PC-9 (cell line): ENCODE results near the gene MAP3K4. TPM values are rescaled to one million over a fixed set of nuclear protein-coding genes. Genes with fewer than 3 reads are reported as not detected.

ENCODE experiments used
- BruUV-seq: library from RNA; stranded (reverse); fragments of 400-500 nt; replicated peaks from 2 replicates; lab custom pipeline; 2021; lab: Mats Ljungman, UMichigan
- CTCF ChIA-PET: fragments of 300-600 bp; sonication (Branson Sonifier 250); formaldehyde crosslinking; loops from one replicate; lab custom pipeline; 2022; ENCODE audit warnings: antibody characterized with exemption; lab: Charles Lee
- POLR2A ChIA-PET: fragments of 300-600 bp; sonication (Branson Sonifier 250); formaldehyde crosslinking; loops from one replicate; lab custom pipeline; 2022; ENCODE audit warnings: antibody characterized with exemption; ENCODE audit not compliant: unreplicated experiment; lab: Charles Lee
- DNase-seq, 2 experiments: peaks; one replicate each; pipeline versions ENCODE4 v3.0.0 to v3.0.0-alpha.2; 2015 to 2022; ENCODE audit warnings: mixed read lengths in 1 of 2
- H2AFZ ChIP-seq: fragments of 200-600 bp; sonication (generic); 2 replicates; pipeline ENCODE4 v1.8.1; 2017; ENCODE audit warnings: antibody characterized with exemption
- H3F3A ChIP-seq: fragments of 200-600 bp; sonication (generic); 2 replicates; pipeline ENCODE4 v1.8.1; 2017; ENCODE audit warnings: antibody characterized with exemption, mild to moderate bottlenecking, low read depth; ENCODE audit not compliant: insufficient read depth
- H3K27ac ChIP-seq: fragments of 200-600 bp; sonication (generic); 2 replicates; pipeline ENCODE4 v1.6.1; 2016; ENCODE audit warnings: mixed run types
- H3K27me3 ChIP-seq: fragments of 200-600 bp; sonication (generic); 2 replicates; pipeline ENCODE4 v1.6.1; 2016; ENCODE audit warnings: low read depth, mixed run types; ENCODE audit not compliant: insufficient read depth
- H3K36me3 ChIP-seq: fragments of 200-600 bp; sonication (generic); 2 replicates; pipeline ENCODE4 v1.6.1; 2016; ENCODE audit warnings: low read depth, mixed run types
- H3K4me1 ChIP-seq: fragments of 200-600 bp; sonication (generic); replicated peaks from 2 replicates; pipeline ENCODE4 v1.6.1; 2016; ENCODE audit warnings: mixed run types; ENCODE audit not compliant: insufficient read depth
- H3K4me2 ChIP-seq: fragments of 200-600 bp; sonication (generic); 2 replicates; pipeline ENCODE4 v1.6.1; 2017; ENCODE audit warnings: mixed run types
- H3K4me3 ChIP-seq: fragments of 200-600 bp; sonication (generic); 2 replicates; pipeline ENCODE4 v1.6.1; 2016; ENCODE audit warnings: mixed run types
- H3K79me2 ChIP-seq: fragments of 200-600 bp; sonication (generic); 2 replicates; pipeline ENCODE4 v1.6.1; 2017; ENCODE audit warnings: low read depth, mixed run types
- H3K9me2 ChIP-seq: fragments of 200-600 bp; sonication (generic); 2 replicates; pipeline ENCODE4 v1.8.1; 2017; ENCODE audit warnings: mild to moderate bottlenecking; ENCODE audit not compliant: insufficient read depth
- H3K9me3 ChIP-seq: fragments of 200-600 bp; sonication (generic); 2 replicates; pipeline ENCODE4 v1.8.1; 2016; ENCODE audit warnings: low read depth; ENCODE audit not compliant: insufficient read depth
- H4K20me1 ChIP-seq: fragments of 200-600 bp; sonication (generic); 2 replicates; pipeline ENCODE4 v1.8.1; 2017; ENCODE audit not compliant: insufficient read depth
- CTCF ChIP-seq: fragments of 200-600 bp; sonication (generic); conservative IDR thresholded peaks from 2 replicates; pipeline ENCODE4 v1.6.1; 2017; ENCODE audit warnings: mixed run types, antibody characterized with exemption, mild to moderate bottlenecking, moderate library complexity
- EZH2 ChIP-seq: fragments of 200-600 bp; sonication (generic); IDR thresholded peaks from 2 replicates; pipeline ENCODE4 v1.8.0; 2017; ENCODE audit warnings: antibody characterized with exemption, low read depth
- intact Hi-C: fragments of 100-400 bp; cut with micrococcal nuclease; formaldehyde crosslinking; loops from one replicate; pipeline ENCODE4 v1.10.0; 2022; ENCODE audit not compliant: unreplicated experiment
- total RNA-seq: library from RNA; stranded (reverse); gene quantifications from 2 replicates; pipeline ENCODE4 v1.2.3, GENCODE V29; 2021

The MAP3K4 gene
- total RNA-seq, 1 experiment from 2014 or later = 13.0 TPM

- POLR2A ChIA-PET = no interaction called here
- TF ChIP-seq EZH2 (no peak), CTCF (no peak)
Measured at GRCh38 chr6:161021998-161022743, 30.6 kb downstream of the MAP3K4 start.

DNA sequence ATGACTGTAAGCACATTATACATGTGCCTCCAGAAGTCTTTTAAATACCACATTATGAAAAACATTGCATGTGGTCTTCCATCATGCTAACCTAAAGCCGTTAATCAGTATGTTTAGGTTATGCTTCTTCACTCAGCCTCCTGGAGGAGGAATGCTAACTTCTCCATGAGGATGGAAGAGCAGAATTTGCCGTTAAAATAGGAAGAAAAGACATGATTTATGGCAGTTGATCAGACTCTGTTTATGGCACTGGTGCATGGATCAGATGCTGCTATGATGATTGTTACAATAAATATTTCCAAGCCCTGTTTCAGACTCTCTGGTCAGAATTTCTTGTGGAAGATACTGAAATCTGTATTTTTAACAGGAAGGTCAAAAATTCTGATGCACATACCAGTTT is 31.7 kb downstream of the MAP3K4 start:
- ChIA-PET POLR2A (no interaction called here), CTCF (no interaction called here)
- no peaks in the 10 kb centered on the region for H3K79me2 ChIP-seq
- intact Hi-C loops = no loop called here
- no TSS peak for BruUV-seq
- H3K9me3 ChIP-seq = no peaks in the 10 kb centered on the region
- H4K20me1 ChIP-seq = no peaks in the 10 kb centered on the region
- no peak overlapping the region for H3K27ac ChIP-seq
- no peak overlapping the region for H2AFZ ChIP-seq
- no peak overlapping the region for H3K4me3 ChIP-seq
- TF ChIP-seq CTCF (no peak), EZH2 (no peak)
- H3K27me3 ChIP-seq = no peaks in the 10 kb centered on the region
- H3F3A ChIP-seq = no peaks in the 10 kb centered on the region
- no peaks in the 10 kb centered on the region for H3K9me2 ChIP-seq
- no peak overlapping the region for H3K4me2 ChIP-seq
- no peaks in the 10 kb centered on the region for H3K4me1 ChIP-seq
- no peak for DNase-seq
- H3K36me3 ChIP-seq = no peaks in the 10 kb centered on the region

More at GRCh38 chr6:161021998-161022743, 30.6 kb downstream of the MAP3K4 start:
- no peak overlapping the region for H3K27ac ChIP-seq
- no peaks in the 10 kb centered on the region for H3K36me3 ChIP-seq
- H3K9me3 ChIP-seq = no peaks in the 10 kb centered on the region
- no peaks in the 10 kb centered on the region for H3K4me1 ChIP-seq
- H3K4me3 ChIP-seq = no peak overlapping the region
- no peaks in the 10 kb centered on the region for H3K79me2 ChIP-seq
- DNase-seq = no peak
- no peaks in the 10 kb centered on the region for H3K9me2 ChIP-seq
- no peaks in the 10 kb centered on the region for H4K20me1 ChIP-seq
- H2AFZ ChIP-seq = no peak overlapping the region
- H3K27me3 ChIP-seq = no peaks in the 10 kb centered on the region
- intact Hi-C loops = loop anchor here (1.0 kb wide), 1 partner anchor 26 kb away; no protein-coding TSS in a partner anchor
- BruUV-seq = no TSS peak
- H3K4me2 ChIP-seq = no peak overlapping the region
- no peaks in the 10 kb centered on the region for H3F3A ChIP-seq
- CTCF ChIA-PET = no interaction called here

DNA sequence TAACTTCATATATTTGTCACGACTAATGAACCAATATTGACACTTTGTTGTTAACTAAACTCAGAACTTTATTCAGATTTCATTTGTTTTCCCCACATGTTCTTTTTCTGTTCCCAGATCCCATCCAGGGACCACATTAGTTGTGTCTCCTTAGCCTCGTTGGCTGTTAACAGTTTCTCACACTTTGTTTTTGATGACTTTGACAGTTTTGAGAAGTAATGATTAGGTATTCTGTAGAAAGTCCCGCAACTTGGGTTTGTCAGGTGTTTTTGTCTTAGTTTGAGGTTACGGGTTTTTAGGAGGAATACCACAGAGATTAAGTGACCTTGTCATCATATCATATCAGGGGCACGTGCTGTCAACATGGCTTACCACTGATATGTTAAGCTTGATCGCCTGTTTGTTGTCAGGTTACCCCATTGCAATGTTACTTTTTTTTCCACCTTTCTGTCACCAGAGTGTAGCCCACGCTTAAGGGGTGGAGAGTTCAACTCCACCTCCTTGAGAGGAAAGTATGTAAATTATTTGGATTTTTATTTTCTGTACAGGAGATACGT is 32.9 kb downstream of the MAP3K4 start:
- Histone ChIP-seq H3K4me2 (no peak overlapping the region), H3K4me3 (no peak overlapping the region), H2AFZ (no peak overlapping the region), H3K36me3 (no peaks in the 10 kb centered on the region), H3K27ac (no peak overlapping the region), H3K4me1 (no peaks in the 10 kb centered on the region), H3K9me2 (no peaks in the 10 kb centered on the region), H3K79me2 (no peaks in the 10 kb centered on the region), H3K9me3 (no peaks in the 10 kb centered on the region), H3F3A (no peaks in the 10 kb centered on the region), H3K27me3 (no peaks in the 10 kb centered on the region), H4K20me1 (no peaks in the 10 kb centered on the region)
- no TSS peak for BruUV-seq
- no peak for DNase-seq
- intact Hi-C loops = no loop called here
- ChIA-PET POLR2A (no interaction called here), CTCF (no interaction called here)
- TF ChIP-seq CTCF (no peak), EZH2 (no peak)
